ENCODE results near the gene AK3. TPM values are rescaled to one million over a fixed set of nuclear protein-coding genes. Genes with fewer than 3 reads are reported as not detected.

Gene AK3
- polyA plus RNA-seq, 3 donors = 3.7 to 14.5 (median 13.8) TPM

- intact Hi-C loops (cut with micrococcal nuclease) = no loop called here
- no peak overlapping the region for H2AFZ ChIP-seq (ENCODE audit: insufficient read depth, low read depth, low read length, poor library complexity, severe bottlenecking)
- no peak for DNase-seq
- H3K4me1 ChIP-seq (ENCODE audit: control insufficient read depth in 1 of 2, insufficient read depth in 2 of 2, low read length in 2 of 2) = peaks cover 11 to 14% of the 10 kb centered on the region in 2 donors
- no peak overlapping the region for H3K27ac Mint-ChIP-seq
- peaks cover 4% of the 10 kb centered on the region for H3K79me2 ChIP-seq (ENCODE audit: insufficient read depth, low read length)
- H3K9me3 ChIP-seq (replicated peaks in 1 of 2; ENCODE audit: control insufficient read depth in 1 of 2, insufficient read depth in 1 of 2, low read length in 2 of 2) = no peaks in the 10 kb centered on the region
- no peak overlapping the region for H3K9ac ChIP-seq (ENCODE audit: insufficient read depth, low read length, poor library complexity, severe bottlenecking)
- H3K9me3 Mint-ChIP-seq = peaks cover 0 to 11% (median 0%) of the 10 kb centered on the region in 7 donors
- no peak for TF ChIP-seq CTCF (IDR thresholded peaks at IDR 0.05)
- no peak overlapping the region for H3K27ac ChIP-seq (ENCODE audit: low read depth in 1 of 2, low read length in 2 of 2)
- H3K4me3 Mint-ChIP-seq = no peak overlapping the region
- H3K4me1 Mint-ChIP-seq = peaks cover 9% of the 10 kb centered on the region
- peaks cover 8 to 15% of the 10 kb centered on the region in 2 donors for H3K27me3 ChIP-seq (ENCODE audit: control insufficient read depth in 2 of 2, insufficient read depth in 2 of 2, low read length in 2 of 2)
- WGBS (ENCODE audit: insufficient coverage) = 100% methylated on average over 1 of the region's 6 CpGs
- no peak overlapping the region for H3K4me2 ChIP-seq (replicated peaks; ENCODE audit: extremely low read depth, low read length, poor library complexity, severe bottlenecking)
- H3K36me3 Mint-ChIP-seq = no peaks in the 10 kb centered on the region
- H4K20me1 ChIP-seq (ENCODE audit: insufficient read depth, low read length) = no peaks in the 10 kb centered on the region
- H3K36me3 ChIP-seq (replicated peaks in 1 of 2; ENCODE audit: control insufficient read depth in 1 of 2, insufficient read depth in 2 of 2, low read length in 2 of 2) = no peaks in the 10 kb centered on the region
- H3K4me3 ChIP-seq (replicated peaks in 1 of 3; ENCODE audit: low read depth in 2 of 3, low read length in 3 of 3) = no peak overlapping the region
- peaks cover 24 to 27% (median 26%) of the 10 kb centered on the region in 3 donors for H3K27me3 Mint-ChIP-seq (ENCODE audit: low read depth in 3 of 3)
Observed at GRCh38 chr9:4788703-4789102, 47.7 kb upstream of the AK3 start.

DNA sequence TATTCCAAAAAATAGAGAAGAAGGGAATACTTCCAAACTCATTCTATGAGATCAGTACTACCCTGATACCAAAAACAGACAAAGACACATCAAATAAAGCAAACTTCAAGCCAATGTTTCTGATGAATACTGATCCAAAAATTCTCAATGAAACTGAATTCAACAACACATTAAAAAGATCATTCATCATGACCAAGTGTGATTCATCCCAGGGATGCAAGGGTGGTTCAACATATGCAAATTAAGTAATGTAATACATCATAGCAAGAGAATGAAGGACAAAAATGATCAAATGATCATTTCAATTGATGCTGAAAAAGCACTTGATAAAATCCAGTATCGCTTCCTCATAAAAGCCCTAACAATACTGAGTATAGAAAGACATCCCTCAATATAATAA lies 46.9 kb upstream of the AK3 start:
- Histone ChIP-seq H3K4me3 (replicated peaks in 1 of 3; ENCODE audit: low read depth in 2 of 3, low read length in 3 of 3) (no peak overlapping the region), H2AFZ (ENCODE audit: insufficient read depth, low read depth, low read length, poor library complexity, severe bottlenecking) (no peak overlapping the region), H3K27ac (ENCODE audit: low read depth in 1 of 2, low read length in 2 of 2) (no peak overlapping the region), H3K9me3 (replicated peaks in 1 of 2; ENCODE audit: control insufficient read depth in 1 of 2, insufficient read depth in 1 of 2, low read length in 2 of 2) (no peaks in the 10 kb centered on the region), H4K20me1 (ENCODE audit: insufficient read depth, low read length) (no peaks in the 10 kb centered on the region), H3K27me3 (ENCODE audit: control insufficient read depth in 2 of 2, insufficient read depth in 2 of 2, low read length in 2 of 2) (peaks cover 8 to 15% of the 10 kb centered on the region in 2 donors), H3K36me3 (replicated peaks in 1 of 2; ENCODE audit: control insufficient read depth in 1 of 2, insufficient read depth in 2 of 2, low read length in 2 of 2) (no peaks in the 10 kb centered on the region), H3K79me2 (ENCODE audit: insufficient read depth, low read length) (no peaks in the 10 kb centered on the region), H3K4me2 (replicated peaks; ENCODE audit: extremely low read depth, low read length, poor library complexity, severe bottlenecking) (no peak overlapping the region), H3K4me1 (ENCODE audit: control insufficient read depth in 1 of 2, insufficient read depth in 2 of 2, low read length in 2 of 2) (peaks cover 6 to 7% of the 10 kb centered on the region in 2 donors), H3K9ac (ENCODE audit: insufficient read depth, low read length, poor library complexity, severe bottlenecking) (no peak overlapping the region)
- Mint-ChIP-seq H3K27me3 (ENCODE audit: low read depth in 3 of 3) (peaks cover 26 to 27% (median 27%) of the 10 kb centered on the region in 3 donors), H3K9me3 (peaks cover 0 to 11% (median 0%) of the 10 kb centered on the region in 7 donors), H3K4me1 (peaks cover 6% of the 10 kb centered on the region), H3K27ac (no peak overlapping the region), H3K4me3 (no peak overlapping the region), H3K36me3 (no peaks in the 10 kb centered on the region)
- DNase-seq = no peak
- TF ChIP-seq CTCF (IDR thresholded peaks at IDR 0.05) = no peak
- intact Hi-C loops (cut with micrococcal nuclease) = no loop called here
- WGBS (ENCODE audit: insufficient coverage) = no CpG with 5 or more reads among the region's 1 CpG
